GM15510 (cell line): ENCODE results near the gene MPIG6B.

ENCODE experiments used
- POLR2A ChIP-seq: IDR thresholded peaks from 3 replicates; pipeline ENCODE4 v1.6.1; 2011; ENCODE audit warnings: borderline replicate concordance; ENCODE audit not compliant: insufficient read length; ENCODE audit errors: extremely low read depth

MPIG6B gene

GRCh38 chr6:31760790-31761189 is 37.6 kb downstream of the MPIG6B start:
- no peak for TF ChIP-seq POLR2A

- TF ChIP-seq POLR2A, result no peak
These were observed 38.2 kb downstream of the MPIG6B start for GRCh38 chr6:31761343-31761742.

- no peak for TF ChIP-seq POLR2A
These were observed 39.2 kb downstream of the MPIG6B start, which contains the start of gene SAPCD1 for GRCh38 chr6:31762356-31762755. Gene SAPCD1 (plus strand): TSS chr6:31762656. CDS start chr6:31763055, 399 bp downstream.

GRCh38 chr6:31762878-31763618 is 39.9 kb downstream of the MPIG6B start:
- TF ChIP-seq POLR2A, result peak; percentile 13

GRCh38 chr6:31763619-31763940 is 40.4 kb downstream of the MPIG6B start:
- no peak for TF ChIP-seq POLR2A

- TF ChIP-seq POLR2A, result no peak
These were observed 41.0 kb downstream of the MPIG6B start for GRCh38 chr6:31764198-31764597.

GRCh38 chr6:31765559-31765909 is 42.4 kb downstream of the MPIG6B start:
- no peak for TF ChIP-seq POLR2A

- TF ChIP-seq POLR2A, result no peak
These were observed 43.0 kb downstream of the MPIG6B start for GRCh38 chr6:31765910-31766794.

GRCh38 chr6:31767096-31767645 is 44.0 kb downstream of the MPIG6B start:
- TF ChIP-seq POLR2A, result no peak

GRCh38 chr6:31768363-31769257 is 45.4 kb downstream of the MPIG6B start:
- no peak for TF ChIP-seq POLR2A

- no peak for TF ChIP-seq POLR2A
These were observed 46.7 kb downstream of the MPIG6B start for GRCh38 chr6:31769684-31770371.

- no peak for TF ChIP-seq POLR2A
These were observed 47.7 kb downstream of the MPIG6B start for GRCh38 chr6:31770860-31771259.

GRCh38 chr6:31771992-31772358 is 48.8 kb downstream of the MPIG6B start:
- no peak for TF ChIP-seq POLR2A

- TF ChIP-seq POLR2A, result no peak
These were observed 52.0 kb downstream of the MPIG6B start for GRCh38 chr6:31775184-31775583.
